TTC549 (cell line): Measurements from ENCODE around the gene EXD2.
"Not testable (repeated sequence)": the region's sequence is repeated elsewhere in the genome, so short reads cannot be mapped to it uniquely, and the experiment has no call there.

Experiments
- FAIRE-seq: peaks from 2 replicates; lab custom pipeline; 2012; peaks lifted over from hg19 to GRCh38; lab: Jason Lieb, UNC

EXD2 gene

DNA sequence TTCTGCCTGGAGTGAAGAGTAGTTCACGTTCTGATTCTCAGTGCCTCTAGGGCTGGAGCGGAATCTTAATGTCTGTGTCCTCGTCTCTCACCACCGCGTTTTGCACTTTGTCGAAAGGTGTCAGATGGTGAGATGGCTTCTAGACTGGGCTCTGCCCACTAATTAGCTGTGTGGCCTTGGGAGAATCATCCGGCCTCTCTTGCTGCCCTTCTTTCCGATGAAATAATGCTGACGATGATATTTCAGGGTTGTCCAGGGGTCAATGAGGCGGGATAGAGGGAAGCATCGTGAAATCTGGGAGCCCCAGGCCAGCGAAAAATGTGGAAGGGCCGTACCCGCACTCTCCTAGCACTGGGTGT, 67.8 kb downstream of the EXD2 start:
- no peak for FAIRE-seq

DNA sequence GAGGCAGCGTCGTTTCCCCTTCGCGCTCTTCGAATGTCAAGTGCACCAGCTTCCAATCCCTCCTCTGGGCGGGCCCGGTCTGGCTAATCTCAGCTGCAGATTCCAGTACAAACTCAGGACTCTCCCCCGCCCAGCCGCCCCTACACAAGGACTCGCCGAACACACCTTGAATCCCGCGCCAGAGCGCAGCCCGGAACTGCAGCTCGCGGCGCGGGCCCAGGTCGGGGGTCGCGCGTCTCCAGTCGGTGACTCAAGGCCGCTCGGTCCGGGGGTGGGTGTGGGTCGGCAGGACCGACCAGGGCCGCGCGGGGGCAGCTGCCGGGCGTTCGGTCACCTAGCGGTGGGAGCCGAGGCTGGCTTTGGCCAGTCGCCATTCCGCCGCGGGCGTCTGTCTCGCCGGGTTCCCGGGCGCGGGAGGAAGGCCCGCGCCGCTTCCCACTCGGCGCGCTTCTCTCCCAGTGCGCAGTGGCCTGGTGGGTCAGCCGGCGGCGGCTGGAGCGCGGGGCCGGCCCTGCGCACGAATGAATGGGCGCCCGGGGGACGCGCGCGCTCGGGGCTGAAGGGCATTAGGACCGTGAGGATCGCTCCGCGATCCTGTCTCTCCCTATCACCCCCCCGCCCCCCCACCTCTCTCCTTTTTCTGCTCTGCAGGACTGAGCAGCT, 68.4 kb downstream of the EXD2 start, which contains the start of gene GALNT16:
Gene GALNT16, plus strand, starts transcription at position 632 of the 663 bp plus-strand sequence. CDS start 133 bp downstream, outside the sequence.
- FAIRE-seq, result no peak

DNA sequence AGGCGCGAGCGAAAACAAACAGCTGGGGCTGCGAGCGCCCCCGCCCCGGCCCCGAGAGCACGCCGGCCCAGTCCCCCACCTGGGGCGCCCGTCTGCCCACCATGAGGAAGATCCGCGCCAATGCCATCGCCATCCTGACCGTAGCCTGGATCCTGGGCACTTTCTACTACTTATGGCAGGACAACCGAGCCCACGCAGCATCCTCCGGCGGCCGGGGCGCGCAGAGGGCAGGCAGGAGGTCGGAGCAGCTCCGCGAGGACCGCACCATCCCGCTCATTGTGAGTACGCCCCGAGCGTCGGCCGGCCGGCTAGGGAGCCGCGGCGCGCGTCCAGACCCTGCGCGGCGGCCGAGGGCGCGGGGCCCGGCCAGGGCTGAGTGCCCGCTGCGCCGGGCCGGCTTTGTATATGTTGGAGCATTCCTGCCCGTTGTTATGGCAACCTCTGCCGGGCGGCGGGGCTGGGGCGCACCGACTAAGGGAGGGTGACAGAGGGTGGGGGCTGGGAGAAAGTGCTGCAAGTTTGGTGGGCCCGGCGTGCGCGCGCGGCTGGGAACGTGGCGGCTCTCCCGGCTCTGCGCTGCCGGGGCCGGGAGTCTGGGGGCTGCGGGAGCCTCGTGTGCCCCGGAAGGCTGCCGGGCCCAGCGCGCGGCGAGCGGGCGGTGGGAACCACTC, 69.0 kb downstream of the EXD2 start:
- FAIRE-seq, result no peak

DNA sequence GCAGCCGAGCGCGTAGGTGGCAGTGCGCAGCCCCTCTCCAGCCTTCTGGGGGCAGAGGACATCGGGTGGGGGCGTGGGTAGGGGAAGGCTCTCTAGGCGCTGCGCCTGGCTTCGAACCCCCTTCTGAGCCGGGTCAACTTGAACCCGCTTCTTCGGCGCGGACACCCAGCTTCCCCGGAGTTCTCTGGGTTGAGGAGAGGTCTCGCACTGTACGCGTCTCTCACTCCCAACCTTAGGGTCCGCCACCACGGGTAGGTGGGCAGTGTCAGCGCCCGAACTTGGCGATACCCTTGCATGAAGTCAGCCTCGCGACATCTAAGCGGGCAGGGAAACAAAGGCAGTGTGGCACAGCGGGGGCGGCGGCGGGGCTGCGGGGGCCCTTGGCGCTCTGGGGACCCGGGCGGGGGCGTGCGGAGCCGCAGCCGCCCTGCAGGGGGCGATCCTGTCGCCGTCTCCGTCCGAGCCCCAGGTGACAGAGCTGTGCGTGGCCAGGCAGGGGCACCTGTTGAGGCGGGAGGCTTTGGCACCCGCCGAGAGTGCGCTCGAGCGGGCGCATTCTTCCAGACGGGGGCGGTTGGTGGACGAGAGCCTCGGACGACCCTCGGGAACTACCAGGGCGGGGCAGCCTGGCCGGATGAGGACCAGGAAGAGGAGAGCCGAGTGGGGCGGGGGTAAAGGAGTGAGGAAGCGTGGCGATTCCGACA, 69.7 kb downstream of the EXD2 start:
- no peak for FAIRE-seq

DNA sequence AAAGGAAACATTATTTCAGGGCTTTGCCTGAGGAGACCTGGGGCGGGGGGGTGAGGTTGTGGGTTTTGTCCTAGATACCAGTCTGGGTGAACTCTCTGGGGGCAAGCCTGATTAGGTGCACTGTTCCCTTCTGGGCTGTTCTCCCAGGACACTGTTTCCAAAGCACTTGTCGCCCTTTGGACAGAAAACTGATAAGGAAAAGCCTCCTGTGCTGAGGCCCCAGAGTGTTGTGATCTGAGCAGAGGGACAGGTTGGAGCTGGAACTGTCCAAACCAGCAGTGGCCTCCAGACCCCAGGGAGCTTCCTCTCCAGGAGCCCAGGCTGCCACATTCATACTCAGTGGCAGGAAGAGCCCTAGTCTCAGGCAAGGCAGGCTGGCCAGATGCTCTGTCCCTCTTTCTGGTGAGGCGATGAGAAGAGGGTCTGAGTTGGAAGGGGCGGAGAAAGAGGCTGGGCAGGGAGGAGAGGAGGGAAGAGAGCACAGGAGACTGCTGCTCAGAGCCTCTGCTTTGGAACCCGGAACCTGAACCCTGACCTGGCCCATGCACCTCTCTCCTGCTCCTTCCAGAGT, 70.5 kb downstream of the EXD2 start:
- FAIRE-seq, result no peak

DNA sequence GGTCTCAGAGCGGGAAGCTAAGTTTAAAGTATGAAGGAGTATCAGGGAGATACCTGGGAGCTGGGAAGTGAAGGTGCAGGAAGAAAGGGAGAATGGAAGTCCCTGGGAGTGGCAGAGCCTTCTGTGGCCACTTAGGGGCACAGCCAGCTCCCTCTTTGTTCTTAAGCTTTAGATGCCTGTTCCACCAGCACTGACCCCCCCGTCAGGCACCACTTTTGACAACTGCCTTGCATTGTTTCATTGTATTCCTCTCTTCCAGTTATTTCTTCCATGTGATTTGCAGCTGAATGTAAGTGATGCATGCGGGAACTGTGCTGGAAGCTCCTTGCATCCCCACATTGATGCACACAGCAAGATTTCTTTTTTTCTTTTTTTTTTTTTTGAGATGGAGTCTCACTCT, 71.2 kb downstream of the EXD2 start:
- FAIRE-seq, result no peak

DNA sequence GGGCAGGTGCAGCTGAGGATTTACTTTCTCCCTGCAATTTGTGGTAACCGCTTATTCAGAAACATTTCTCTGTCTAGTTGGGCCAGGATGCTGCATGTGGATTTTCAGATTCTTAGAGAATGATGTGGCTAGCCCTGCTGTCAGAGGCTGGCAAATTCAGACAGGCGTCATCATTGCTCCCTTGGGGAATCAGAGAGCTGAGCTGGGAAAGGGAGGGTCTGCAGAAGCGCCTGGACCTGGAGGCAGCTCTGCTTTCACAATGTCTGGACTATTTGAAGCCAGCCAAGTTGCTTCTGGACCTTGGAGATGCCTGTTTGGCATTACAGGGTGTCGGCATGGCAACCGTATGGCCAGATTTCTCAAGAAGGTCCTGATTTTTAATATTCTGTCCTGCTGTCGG, 72.1 kb downstream of the EXD2 start:
- no peak for FAIRE-seq

DNA sequence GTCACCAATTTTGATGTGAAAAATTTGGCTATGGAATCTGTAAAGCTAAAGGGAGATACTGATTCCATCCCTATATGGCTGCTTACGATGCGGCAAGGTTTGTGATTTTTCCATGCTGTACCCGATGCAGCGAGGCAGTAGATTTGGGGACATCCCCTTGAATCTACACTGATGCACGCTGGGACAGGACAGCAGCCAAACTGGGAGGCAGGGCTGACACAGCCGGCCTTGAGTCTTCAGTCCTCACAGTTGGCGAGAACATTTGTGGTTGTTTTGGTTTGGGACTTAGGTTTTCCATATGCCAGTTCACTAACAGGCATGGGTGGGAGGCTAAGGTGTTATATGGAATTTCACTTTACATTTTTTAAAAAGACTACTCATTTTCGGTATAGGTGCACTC, 72.5 kb downstream of the EXD2 start:
- FAIRE-seq, result no peak

DNA sequence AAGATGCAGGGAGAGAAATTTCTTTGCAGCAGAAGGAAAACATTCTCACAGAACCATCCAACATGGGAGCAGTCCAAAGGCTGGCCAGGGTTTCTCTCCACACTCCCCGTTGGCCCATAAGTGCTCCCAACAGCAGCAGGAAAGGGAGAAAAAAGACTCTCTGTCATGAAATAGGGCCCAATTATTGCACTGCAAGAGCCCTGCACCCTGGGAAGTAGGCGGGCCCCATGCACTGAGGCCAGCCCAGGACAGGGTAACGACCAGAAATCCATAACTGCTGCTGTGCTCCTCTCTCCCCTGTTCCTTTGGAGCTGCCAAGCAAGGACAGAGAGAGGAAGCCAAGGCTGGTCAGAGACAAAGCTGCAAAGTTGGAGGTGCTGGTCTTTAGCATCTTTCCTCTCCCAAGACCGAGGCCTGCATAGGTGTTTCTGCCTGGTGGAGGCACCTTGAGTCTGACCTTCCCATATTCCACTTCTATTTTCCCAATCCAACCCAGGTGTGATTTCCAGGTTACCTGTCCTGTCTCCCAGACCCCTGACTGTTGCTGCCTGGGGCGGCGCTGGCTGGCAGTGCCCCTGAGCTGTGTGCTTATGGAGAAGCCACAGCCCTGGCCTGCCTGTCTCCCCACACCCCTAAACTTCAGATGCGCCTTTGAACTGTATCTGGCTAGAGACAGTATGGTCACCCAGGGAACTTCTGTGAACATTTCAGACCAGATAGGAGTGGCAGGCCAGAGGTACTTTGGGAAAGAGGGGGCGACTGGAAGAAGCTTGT, 75.5 kb downstream of the EXD2 start:
- FAIRE-seq, result no peak

DNA sequence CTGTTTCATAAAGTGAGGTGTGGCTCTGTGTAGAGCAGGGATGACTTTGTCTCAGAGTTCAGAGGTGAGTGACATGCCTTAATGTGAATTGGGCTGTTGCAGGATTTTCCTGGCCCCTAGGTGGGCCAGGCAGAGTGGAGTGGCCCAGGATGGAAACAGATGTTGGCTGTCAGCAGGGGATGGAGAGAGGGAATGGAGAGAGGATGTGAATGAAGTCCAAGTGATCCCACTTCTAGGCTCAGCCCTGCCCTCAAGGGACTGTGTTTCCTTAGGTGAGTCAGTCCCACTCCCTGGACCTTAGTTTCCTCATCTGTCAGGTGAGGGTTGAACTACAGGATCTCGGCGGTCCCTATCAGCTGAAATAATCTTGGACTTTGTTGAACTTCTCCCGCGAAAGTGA, 76.2 kb downstream of the EXD2 start:
- FAIRE-seq, result no peak

DNA sequence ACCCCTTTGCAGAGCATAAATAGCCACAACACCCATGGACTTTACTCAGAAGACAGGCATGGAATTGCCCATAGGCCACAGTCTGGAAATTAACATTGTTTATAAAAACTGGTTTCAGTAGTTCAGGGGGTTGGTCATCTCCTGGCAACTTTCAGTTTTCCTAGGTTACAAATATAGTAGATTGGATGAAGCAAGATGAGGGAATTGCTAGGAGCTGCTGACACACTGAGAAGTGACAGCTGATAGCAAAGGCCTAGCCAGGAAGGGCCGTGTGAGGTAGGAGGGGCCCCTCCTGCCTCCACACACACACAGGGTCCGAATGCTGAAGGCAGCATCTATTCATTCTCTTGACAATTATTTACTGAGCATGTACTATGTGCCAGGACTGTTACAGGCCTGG, 76.9 kb downstream of the EXD2 start:
- FAIRE-seq, result no peak

DNA sequence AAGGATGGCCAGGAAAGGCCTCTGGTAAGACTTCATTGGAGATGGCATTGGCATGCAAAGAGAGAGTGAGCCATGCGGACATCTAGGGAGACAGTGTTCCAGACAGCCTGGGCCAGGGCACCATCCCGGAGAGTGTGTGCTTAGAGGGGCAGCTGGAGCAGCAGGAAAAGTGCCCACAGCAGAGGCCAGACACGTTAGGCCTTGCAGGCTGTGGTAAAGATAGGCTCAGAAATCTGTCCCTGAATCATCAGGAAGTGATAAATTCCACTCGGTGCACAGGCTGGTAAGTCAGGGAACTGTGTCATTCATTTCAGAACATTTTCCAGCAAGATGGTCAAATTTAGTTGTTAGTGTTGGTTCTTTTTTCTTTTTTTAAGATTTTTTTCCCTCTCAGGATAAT, 77.5 kb downstream of the EXD2 start:
- FAIRE-seq, result no peak

DNA sequence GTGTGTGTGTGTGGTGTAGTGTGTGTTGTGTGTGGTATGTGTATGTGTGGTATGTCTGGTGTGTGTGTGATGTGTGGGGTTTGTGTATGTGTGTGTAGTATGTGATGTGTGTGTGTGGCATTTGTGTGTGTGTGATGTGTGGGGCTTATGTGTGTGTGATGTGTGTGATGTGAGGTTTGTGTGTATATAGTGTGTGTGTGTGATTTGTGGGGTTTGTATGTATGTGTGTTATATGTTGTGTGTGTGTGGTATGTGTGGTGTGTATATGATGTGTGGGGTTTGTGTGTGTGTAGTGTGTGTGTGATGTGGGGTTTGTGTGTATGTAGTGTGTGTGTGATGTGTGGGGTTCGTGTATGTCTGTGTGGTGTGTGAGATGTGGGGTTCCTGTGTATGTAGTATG, 78.1 kb downstream of the EXD2 start:
- no peak for FAIRE-seq

DNA sequence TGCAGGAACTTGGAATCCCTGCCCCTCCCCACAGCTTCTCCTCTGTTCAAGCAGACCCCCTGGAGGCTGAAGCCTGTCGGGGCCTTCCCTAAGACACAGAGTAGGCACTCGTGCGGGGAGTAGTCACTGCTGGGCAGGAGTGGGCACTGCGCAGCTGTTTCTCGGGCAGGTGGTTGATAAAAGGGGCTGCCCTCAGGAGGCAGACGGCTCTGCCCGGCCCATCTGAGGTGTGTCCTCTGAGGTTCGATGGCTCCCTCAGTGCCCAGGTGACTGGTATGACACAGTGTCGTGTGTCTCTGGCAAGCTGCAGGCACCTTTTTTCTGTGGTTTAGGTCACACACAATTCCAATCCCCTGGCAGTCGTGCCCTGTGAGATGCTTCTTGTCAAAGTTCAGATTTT, 78.8 kb downstream of the EXD2 start:
- FAIRE-seq, result no peak

DNA sequence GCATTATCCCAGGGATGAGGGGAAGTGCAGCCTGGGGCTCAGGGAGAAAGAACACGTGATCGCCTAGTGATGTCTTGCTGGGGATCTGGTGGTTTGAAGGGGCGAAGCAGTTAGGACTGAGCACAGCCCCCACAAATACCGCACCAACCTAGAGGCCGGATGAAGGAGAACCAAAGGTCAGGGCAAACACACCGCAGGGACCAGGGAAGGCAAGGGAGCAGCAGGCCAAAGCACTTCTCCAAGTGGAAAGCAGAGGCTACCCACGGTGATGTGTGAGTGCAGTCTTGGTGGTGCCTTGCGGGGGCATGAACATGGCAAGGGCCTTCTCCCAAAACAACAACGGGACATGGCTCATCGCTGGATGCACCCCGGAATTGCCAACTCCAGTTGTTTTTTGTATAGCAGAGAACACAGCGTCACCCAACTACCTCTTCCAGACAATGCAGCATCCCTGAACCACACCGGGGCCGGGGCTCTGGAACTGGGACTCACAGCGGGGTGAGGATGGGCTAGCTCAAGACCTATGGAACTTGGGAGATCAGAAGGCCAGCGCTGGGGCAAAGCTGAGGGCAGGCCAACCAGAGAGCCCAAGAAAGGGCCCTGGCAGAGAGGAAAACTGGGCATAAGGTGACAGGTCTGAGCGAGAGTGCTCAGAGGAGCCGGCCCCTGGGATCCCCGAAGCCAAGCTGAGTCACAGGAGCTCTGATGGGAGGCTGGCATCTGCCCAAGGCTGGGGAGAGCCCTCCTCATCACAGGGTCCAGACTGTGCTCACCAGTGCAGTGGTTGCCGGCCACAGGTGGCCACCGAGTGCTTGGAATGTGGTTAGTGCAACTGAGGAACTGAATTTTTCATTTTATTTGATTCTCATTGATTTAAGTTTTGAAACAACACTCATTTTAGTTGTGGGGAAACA, 79.8 kb downstream of the EXD2 start:
- no peak for FAIRE-seq

DNA sequence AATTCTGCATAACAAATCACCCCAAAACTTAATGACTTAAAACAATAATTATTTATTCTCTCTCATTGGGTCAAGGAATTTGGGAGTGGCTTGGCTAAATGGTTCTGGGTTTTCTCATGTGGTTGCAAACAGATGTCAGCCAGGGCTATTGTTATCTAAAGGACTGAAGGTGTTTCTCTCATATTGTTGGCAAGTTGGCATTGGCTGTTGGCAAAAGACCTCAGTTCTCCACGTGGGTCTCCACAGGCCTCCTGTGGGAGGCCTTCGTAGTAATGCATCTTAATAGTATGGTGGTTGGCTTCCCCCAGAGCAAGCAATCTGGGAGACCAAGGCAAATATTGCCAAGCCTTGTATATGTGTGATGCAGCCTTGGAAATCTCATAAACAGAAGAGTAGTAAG, 83.0 kb downstream of the EXD2 start:
- FAIRE-seq, result no peak

DNA sequence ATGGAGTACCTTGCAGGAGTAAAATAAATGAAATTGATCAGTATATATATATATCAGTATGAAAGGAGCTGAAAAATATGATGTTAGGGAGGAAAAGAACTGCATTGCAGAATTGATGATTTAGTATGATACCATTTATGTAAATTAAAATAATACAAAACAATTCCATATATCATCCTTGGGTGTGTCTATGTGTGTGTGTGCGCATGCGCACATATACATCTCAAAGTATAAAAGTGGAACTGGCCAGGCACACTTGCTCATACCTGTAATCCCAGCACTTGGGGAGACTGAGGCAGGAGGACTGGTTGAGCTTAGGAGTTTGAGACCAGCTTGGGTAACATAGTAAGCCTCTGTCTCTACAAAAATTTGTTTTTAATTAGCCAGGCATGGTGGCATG, 84.0 kb downstream of the EXD2 start:
- FAIRE-seq, result no peak

DNA sequence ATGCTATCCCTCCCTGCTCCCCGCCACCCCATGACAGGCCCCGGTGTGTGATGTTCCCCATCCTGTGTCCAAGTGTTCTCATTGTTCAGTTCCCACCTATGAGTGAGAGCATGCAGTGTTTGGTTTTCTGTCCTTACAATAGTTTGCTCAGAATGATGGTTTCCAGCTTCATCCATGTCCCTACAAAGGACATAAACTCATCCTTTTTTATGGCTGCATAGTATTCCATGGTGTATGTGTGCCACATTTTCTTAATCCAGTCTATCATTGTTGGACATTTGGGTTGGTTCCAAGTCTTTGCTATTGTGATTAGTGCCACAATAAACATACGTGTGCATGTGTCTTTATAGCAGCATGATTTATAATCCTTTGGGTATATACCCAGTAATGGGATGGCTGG, 86.1 kb downstream of the EXD2 start:
- FAIRE-seq, result not testable (repeated sequence)

DNA sequence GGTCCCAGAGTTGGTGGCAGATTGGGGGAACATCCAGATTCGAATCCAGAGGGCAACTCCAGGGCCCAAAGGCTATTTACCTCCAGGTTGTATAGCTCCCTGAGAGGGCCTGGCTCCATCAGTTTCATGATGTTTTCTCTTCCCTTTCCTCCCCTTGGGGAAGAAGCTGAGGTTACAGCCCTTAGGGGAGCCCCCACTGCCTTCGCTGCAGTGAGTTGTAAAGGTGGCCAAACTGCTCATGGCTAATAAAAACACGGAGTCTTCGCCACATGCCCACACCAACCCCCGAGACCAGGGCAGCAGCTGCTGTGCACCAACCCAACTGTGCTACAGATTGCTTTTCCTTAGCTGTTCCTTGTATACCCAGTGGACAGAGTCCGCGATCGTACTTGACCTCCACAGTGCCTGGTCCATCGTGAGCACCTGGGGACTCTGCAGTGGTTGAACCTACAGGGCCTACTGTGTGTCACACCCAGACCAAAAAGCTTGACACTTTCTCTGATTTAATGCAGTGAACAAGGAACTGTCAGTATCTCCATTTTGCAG, 89.5 kb downstream of the EXD2 start:
- FAIRE-seq, result no peak

DNA sequence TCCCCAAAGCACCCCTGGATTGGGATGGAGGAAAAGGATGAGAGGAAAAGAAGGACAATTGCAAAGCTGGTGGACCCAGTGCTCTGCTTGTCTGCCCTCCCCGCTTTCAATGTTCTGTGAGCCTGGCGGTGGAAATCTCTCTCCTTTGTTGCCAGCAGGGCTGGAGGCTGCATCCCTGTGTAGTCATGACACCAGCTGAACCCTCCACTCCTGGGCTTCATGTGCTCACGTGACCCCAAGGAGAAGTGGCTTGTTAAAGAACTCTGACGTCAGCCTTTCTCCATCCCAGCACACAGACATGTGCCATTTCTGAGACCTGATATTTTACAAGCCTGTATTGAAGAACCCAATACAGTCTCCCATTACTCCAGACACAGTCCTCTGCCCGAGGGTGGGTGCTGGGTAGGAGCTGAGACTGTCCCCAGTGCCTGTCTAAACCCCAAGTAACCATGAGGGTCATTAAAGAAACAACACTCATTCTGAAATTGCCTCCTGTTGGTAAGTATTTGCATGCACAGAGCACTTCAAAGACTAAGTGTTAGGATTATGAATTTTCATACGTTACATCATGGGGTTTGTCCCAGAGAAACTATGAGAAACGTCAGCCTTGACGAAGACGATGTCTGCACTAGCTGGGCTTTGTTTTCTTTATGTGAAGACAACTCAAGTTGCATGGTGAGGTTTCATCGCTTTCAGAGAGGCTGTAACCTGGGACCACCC, 90.3 kb downstream of the EXD2 start:
- FAIRE-seq, result no peak

DNA sequence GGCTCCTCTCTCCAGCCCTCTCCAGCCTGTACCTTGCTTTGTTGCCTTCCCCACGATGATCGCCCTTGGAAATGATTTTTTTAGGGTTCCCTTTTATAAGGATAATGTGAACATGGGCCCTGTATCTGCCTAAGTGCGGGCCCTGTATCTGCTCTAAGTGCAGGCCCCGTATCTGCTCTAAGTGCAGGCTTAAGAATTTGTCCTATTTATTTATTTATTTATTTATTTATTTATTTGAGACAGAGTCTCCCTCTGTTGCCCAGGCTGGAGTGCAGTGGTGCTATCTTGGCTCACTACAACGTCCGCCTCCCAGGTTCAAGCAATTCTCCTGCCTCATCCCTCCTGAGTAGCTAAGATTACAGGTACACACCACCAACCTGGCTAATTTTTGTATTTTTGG, 91.2 kb downstream of the EXD2 start:
- no peak for FAIRE-seq
